Gastroesophageal sphincter (tissue), 4 donors: ENCODE measurements around the gene GOLGA6L24. TPM values are rescaled to one million over a fixed set of nuclear protein-coding genes. Genes with fewer than 3 reads are reported as not detected.
"Not testable (repeated sequence)": the region's sequence is repeated elsewhere in the genome, so short reads cannot be mapped to it uniquely, and the experiment has no call there.

Experiments used
- ATAC-seq: fragments of 150-250 bp; one replicate; pipeline ENCODE4 v1.9.1; 2016; ENCODE audit warnings: mild to moderate bottlenecking, moderate library complexity
- H3K27ac ChIP-seq, 4 donors: fragments of 200-600 bp; sonication (generic) in 3 of 4; 1 replicate in 3 of 4; 2 replicates in 1 of 4; pipeline ENCODE4 v1.5.1; 2016 to 2019
- H3K27me3 ChIP-seq: fragments of 200-600 bp; sonication (generic); one replicate; pipeline ENCODE4 v1.5.1; 2019
- H3K36me3 ChIP-seq, 2 donors: fragments of 200-600 bp; sonication (generic); one replicate each; pipeline ENCODE4 v1.5.1; 2019; ENCODE audit warnings: control low read depth in 1 of 2
- H3K4me1 ChIP-seq, 3 donors: fragments of 200-600 bp; sonication (generic); 1 replicate in 2 of 3; 2 replicates in 1 of 3; pipeline ENCODE4 v1.5.1; 2016 to 2019; ENCODE audit warnings: control low read depth in 2 of 3
- H3K4me3 ChIP-seq, 2 donors: fragments of 200-600 bp; sonication (generic); one replicate each; pipeline ENCODE4 v1.5.1; 2019; ENCODE audit warnings: mild to moderate bottlenecking in 1 of 2, moderate library complexity in 1 of 2
- H3K9me3 ChIP-seq, 3 donors: fragments of 200-600 bp; sonication (generic); one replicate each; pipeline ENCODE4 v1.5.1; 2017 to 2019; ENCODE audit warnings: control low read depth in 2 of 3
- WGBS, 2 donors: methylation state at CpG; one replicate each; pipeline ENCODE4 v1.1.5; 2018; ENCODE audit warnings: low coverage in 1 of 2; 5-methylcytosine and 5-hydroxymethylcytosine counted together
- total RNA-seq, 4 donors: library from RNA; depleted of rRNA; stranded (reverse); fragments of >200 nt; gene quantifications; one replicate each; pipeline ENCODE4 v1.1.0, GENCODE V29; 2016

The GOLGA6L24 gene
- total RNA-seq = not detected

- H3K4me1 ChIP-seq, ATAC-seq, H3K36me3 ChIP-seq, H3K4me3 ChIP-seq, H3K27me3 ChIP-seq, H3K27ac ChIP-seq, H3K9me3 ChIP-seq: not testable (repeated sequence)
- no CpG with 5 or more reads among the region's 7 CpGs for WGBS, 2 donors
Measured at GRCh38 chr15:28357984-28358383, at the start of gene GOLGA6L24. Gene GOLGA6L24, minus strand, starts transcription at chr15:28358084. Its CDS starts 61 bp downstream, at chr15:28358023.

GRCh38 chr15:28402774-28403435 lies 45.0 kb upstream of the GOLGA6L24 start:
- H3K27ac ChIP-seq, H3K4me1 ChIP-seq, H3K36me3 ChIP-seq, H3K4me3 ChIP-seq, H3K9me3 ChIP-seq, H3K27me3 ChIP-seq: not testable (repeated sequence)
- WGBS, 2 donors = no CpG with 5 or more reads among the region's 64 CpGs
- peak; percentile 50 for ATAC-seq

- H3K4me1 ChIP-seq, ATAC-seq, H3K27me3 ChIP-seq, H3K27ac ChIP-seq, H3K4me3 ChIP-seq, H3K36me3 ChIP-seq, H3K9me3 ChIP-seq: not testable (repeated sequence)
- WGBS, 2 donors = no CpG with 5 or more reads among the region's 11 CpGs
Measured at GRCh38 chr15:28396022-28396421, 38.1 kb upstream of the GOLGA6L24 start.

- H3K27ac ChIP-seq, H3K4me1 ChIP-seq, H3K36me3 ChIP-seq, ATAC-seq, H3K4me3 ChIP-seq, H3K9me3 ChIP-seq, H3K27me3 ChIP-seq: not testable (repeated sequence)
- WGBS, 2 donors = no CpG with 5 or more reads among the region's 3 CpGs
Measured at GRCh38 chr15:28380053-28380452, 22.2 kb upstream of the GOLGA6L24 start.

GRCh38 chr15:28378364-28378763 lies 20.5 kb upstream of the GOLGA6L24 start, which contains the start of gene GOLGA8F:
Gene GOLGA8F, plus strand, starts transcription at chr15:28378664. Its CDS starts 98 bp downstream, at chr15:28378762.
- not testable (repeated sequence) for H3K27me3 ChIP-seq, H3K27ac ChIP-seq, H3K4me3 ChIP-seq, H3K4me1 ChIP-seq, H3K9me3 ChIP-seq, ATAC-seq, H3K36me3 ChIP-seq
- WGBS, 2 donors = no CpG with 5 or more reads among the region's 8 CpGs

- H3K27me3 ChIP-seq, H3K27ac ChIP-seq, H3K36me3 ChIP-seq, ATAC-seq, H3K4me1 ChIP-seq, H3K9me3 ChIP-seq, H3K4me3 ChIP-seq: not testable (repeated sequence)
- no CpG with 5 or more reads among the region's 17 CpGs for WGBS, 2 donors
Measured at GRCh38 chr15:28365502-28365901, 7.6 kb upstream of the GOLGA6L24 start.

- Histone ChIP-seq H3K4me3 (peak within 1 kb of the TSS; percentile 29 to 44), H3K27ac (peak within 1 kb of the TSS in 3 of 4 donors; percentile 65 to 82 (median 66))
- H3K27me3 ChIP-seq, H3K36me3 ChIP-seq, ATAC-seq, H3K9me3 ChIP-seq, H3K4me1 ChIP-seq: not testable (repeated sequence)
- no CpG with 5 or more reads among the region's 52 CpGs for WGBS, 2 donors
Measured at GRCh38 chr15:28322129-28322588, 35.7 kb downstream of the GOLGA6L24 start, which contains the start of gene HERC2. Gene HERC2, minus strand, starts transcription at chr15:28322179. Its CDS starts 746 bp downstream, at chr15:28321433.

- Histone ChIP-seq H3K27ac (peak overlapping the region in 3 of 4 donors; percentile 65 to 82 (median 66)), H3K36me3 (peaks cover 0 to 11% of the 10 kb centered on the region in 2 donors), H3K4me3 (peak overlapping the region; percentile 29 to 44)
- not testable (repeated sequence) for H3K4me1 ChIP-seq, ATAC-seq, H3K9me3 ChIP-seq, H3K27me3 ChIP-seq
- 0% methylated on average over 3 of the region's 39 CpGs; no CpG with 5 or more reads in 1 of the 2 donors for WGBS, 2 donors
Measured at GRCh38 chr15:28321358-28322078, 36.4 kb downstream of the GOLGA6L24 start.

- H3K27ac ChIP-seq, ATAC-seq, H3K4me3 ChIP-seq, H3K9me3 ChIP-seq, H3K4me1 ChIP-seq, H3K27me3 ChIP-seq: not testable (repeated sequence)
- H3K36me3 ChIP-seq = peaks cover 0 to 20% of the 10 kb centered on the region in 2 donors
- 86 to 100% methylated on average over 1 of the region's 1 CpG for WGBS, 2 donors
Measured at GRCh38 chr15:28319725-28320124, 38.2 kb downstream of the GOLGA6L24 start.

GRCh38 chr15:28318828-28319227 lies 39.1 kb downstream of the GOLGA6L24 start:
- not testable (repeated sequence) for H3K4me3 ChIP-seq, H3K4me1 ChIP-seq, H3K27ac ChIP-seq, H3K9me3 ChIP-seq, ATAC-seq, H3K27me3 ChIP-seq
- WGBS, 2 donors = no CpG with 5 or more reads among the region's 3 CpGs
- H3K36me3 ChIP-seq = peaks cover 0 to 22% of the 10 kb centered on the region in 2 donors

GRCh38 chr15:28318122-28318521 lies 39.8 kb downstream of the GOLGA6L24 start:
- H3K4me3 ChIP-seq, ATAC-seq, H3K27me3 ChIP-seq, H3K9me3 ChIP-seq, H3K27ac ChIP-seq, H3K4me1 ChIP-seq: not testable (repeated sequence)
- H3K36me3 ChIP-seq = peaks cover 0 to 25% of the 10 kb centered on the region in 2 donors
- 90 to 95% methylated on average over 8 of the region's 13 CpGs for WGBS, 2 donors

- not testable (repeated sequence) for H3K9me3 ChIP-seq, H3K4me3 ChIP-seq, H3K27me3 ChIP-seq, ATAC-seq, H3K27ac ChIP-seq, H3K4me1 ChIP-seq
- H3K36me3 ChIP-seq = peaks cover 0 to 25% of the 10 kb centered on the region in 2 donors
- WGBS, 2 donors = 94 to 100% methylated on average over 2 to 7 of the region's 7 CpGs
Measured at GRCh38 chr15:28316958-28317357, 40.9 kb downstream of the GOLGA6L24 start.

GRCh38 chr15:28310454-28310853 lies 47.4 kb downstream of the GOLGA6L24 start:
- H3K27ac ChIP-seq, ATAC-seq, H3K4me3 ChIP-seq, H3K4me1 ChIP-seq, H3K9me3 ChIP-seq, H3K27me3 ChIP-seq: not testable (repeated sequence)
- 50 to 69% methylated on average over 2 to 4 of the region's 11 CpGs for WGBS, 2 donors
- peaks cover 0 to 21% of the 10 kb centered on the region in 2 donors for H3K36me3 ChIP-seq
